ENCODE results near the gene GLIS2. TPM values are rescaled to one million over a fixed set of nuclear protein-coding genes. Genes with fewer than 3 reads are reported as not detected.

Gene GLIS2
- total RNA-seq, 1 experiment from 2014 or later = 18.2 TPM

DNA sequence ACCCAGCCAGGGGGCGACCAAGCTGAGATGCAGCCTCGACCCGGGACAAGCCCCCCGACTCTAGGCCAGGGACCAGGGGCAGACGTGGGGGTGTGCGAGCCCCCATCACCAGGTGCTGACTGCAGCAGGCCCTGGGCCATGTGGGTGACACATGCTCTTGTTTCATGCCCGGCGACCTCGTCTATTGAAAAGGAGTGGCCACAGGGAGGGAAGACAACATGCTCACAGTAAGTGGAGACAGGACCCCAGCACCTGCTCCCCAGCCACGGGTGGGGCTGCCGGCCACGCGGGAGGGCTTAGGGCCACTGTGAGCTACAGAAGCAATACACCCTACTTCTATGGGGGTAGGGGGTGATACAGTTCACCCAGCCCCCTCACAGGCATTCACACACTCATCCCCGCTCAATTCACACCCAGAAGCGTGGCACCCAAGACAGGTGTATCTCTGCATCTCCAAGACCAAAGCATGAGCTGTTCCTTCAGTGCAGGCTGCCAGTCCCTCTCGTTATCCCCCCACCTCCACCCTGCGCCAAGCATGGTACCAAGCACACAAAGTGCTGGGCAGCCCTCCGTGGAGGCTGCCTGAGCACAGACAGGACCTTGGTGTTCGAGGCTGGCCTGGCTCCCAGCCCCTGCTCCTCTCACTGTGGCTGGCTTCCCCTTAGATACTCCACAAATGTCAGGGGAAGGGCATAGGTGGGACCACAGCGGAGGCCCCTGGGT, 69.4 kb downstream of the GLIS2 start:
- H3K9me2 ChIP-seq (ENCODE audit: insufficient read depth) = no peaks in the 10 kb centered on the region
- no peak overlapping the region for H3K4me2 ChIP-seq (ENCODE audit: low read length)
- ChIA-PET CTCF (interaction anchor here (1.7 kb wide), 1 partner anchor 18 kb away, joined by 3 read pairs; no protein-coding TSS in a partner anchor), RAD21 (ENCODE audit: low non-redundant PET in 1 of 2, low total read pairs in 2 of 2, uncharacterized antibody in 2 of 2, unreplicated experiment in 2 of 2) (no interaction called here), POLR2A (no interaction called here)
- no peak overlapping the region for H3K4me3 ChIP-seq (replicated peaks in 1 of 2; ENCODE audit: low read depth in 1 of 2, low read length in 2 of 2)
- H3K4me1 ChIP-seq (ENCODE audit: control insufficient read depth in 1 of 2, insufficient read depth in 2 of 2, low read length in 2 of 2) = peaks cover 0 to 3% of the 10 kb centered on the region in 2 experiments; a peak in 1 of 4 replicates
- H4K20me1 ChIP-seq (ENCODE audit: insufficient read depth) = no peaks in the 10 kb centered on the region
- TF ChIP-seq EGR1 (IDR thresholded peaks at IDR 0.05; ENCODE audit: low read depth) = no peak
- no peak for TF ChIP-seq POLR2A (IDR thresholded peaks at IDR 0.05; ENCODE audit: borderline replicate concordance, extremely low read depth, insufficient read depth, insufficient read length)
- TF ChIP-seq POLR2AphosphoS5 (IDR thresholded peaks at IDR 0.05; ENCODE audit: low read depth, low read length) = no peak
- TF ChIP-seq, protein P1, sequence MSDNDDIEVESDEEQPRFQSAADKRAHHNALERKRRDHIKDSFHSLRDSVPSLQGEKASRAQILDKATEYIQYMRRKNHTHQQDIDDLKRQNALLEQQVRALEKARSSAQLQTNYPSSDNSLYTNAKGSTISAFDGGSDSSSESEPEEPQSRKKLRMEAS (IDR thresholded peaks at IDR 0.05) = no peak
- TF ChIP-seq CBX3 (IDR thresholded peaks at IDR 0.05; ENCODE audit: low read depth) = no peak
- TF ChIP-seq ZNF274 (IDR thresholded peaks at IDR 0.05; ENCODE audit: low read depth, low read length) = no peak
- no peak for TF ChIP-seq FOSL1 (IDR thresholded peaks at IDR 0.05; ENCODE audit: low read depth)
- no peak for TF ChIP-seq RAD21 (IDR thresholded peaks at IDR 0.05; ENCODE audit: low read depth)
- TF ChIP-seq EZH2 (IDR thresholded peaks at IDR 0.05) = no peak
- no peak for TF ChIP-seq ELF1 (IDR thresholded peaks at IDR 0.05; ENCODE audit: borderline replicate concordance, low read depth)
- no peak for TF ChIP-seq JUND (IDR thresholded peaks at IDR 0.05)
- TF ChIP-seq CEBPB (IDR thresholded peaks at IDR 0.05; ENCODE audit: low read depth) = no peak
- TF ChIP-seq, protein P2, sequence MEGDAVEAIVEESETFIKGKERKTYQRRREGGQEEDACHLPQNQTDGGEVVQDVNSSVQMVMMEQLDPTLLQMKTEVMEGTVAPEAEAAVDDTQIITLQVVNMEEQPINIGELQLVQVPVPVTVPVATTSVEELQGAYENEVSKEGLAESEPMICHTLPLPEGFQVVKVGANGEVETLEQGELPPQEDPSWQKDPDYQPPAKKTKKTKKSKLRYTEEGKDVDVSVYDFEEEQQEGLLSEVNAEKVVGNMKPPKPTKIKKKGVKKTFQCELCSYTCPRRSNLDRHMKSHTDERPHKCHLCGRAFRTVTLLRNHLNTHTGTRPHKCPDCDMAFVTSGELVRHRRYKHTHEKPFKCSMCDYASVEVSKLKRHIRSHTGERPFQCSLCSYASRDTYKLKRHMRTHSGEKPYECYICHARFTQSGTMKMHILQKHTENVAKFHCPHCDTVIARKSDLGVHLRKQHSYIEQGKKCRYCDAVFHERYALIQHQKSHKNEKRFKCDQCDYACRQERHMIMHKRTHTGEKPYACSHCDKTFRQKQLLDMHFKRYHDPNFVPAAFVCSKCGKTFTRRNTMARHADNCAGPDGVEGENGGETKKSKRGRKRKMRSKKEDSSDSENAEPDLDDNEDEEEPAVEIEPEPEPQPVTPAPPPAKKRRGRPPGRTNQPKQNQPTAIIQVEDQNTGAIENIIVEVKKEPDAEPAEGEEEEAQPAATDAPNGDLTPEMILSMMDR (IDR thresholded peaks at IDR 0.05 in 2 of 3, conservative IDR thresholded peaks at IDR 0.05 in 1 of 3; ENCODE audit: borderline replicate concordance in 1 of 3, insufficient read depth in 1 of 3, low read depth in 2 of 3, low read length in 2 of 3) = no peak
- TF ChIP-seq EZH2phosphoT487 (IDR thresholded peaks at IDR 0.05; ENCODE audit: borderline replicate concordance) = no peak
- TF ChIP-seq, protein P3, sequence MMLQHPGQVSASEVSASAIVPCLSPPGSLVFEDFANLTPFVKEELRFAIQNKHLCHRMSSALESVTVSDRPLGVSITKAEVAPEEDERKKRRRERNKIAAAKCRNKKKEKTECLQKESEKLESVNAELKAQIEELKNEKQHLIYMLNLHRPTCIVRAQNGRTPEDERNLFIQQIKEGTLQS (IDR thresholded peaks at IDR 0.05) = no peak
- no peak for TF ChIP-seq SP1 (IDR thresholded peaks at IDR 0.05; ENCODE audit: low read depth)
- no peak for TF ChIP-seq TCF7L2 (IDR thresholded peaks at IDR 0.05; ENCODE audit: borderline replicate concordance, extremely low read depth, insufficient read depth, insufficient read length)
- no peaks in the 10 kb centered on the region for H3K9me3 ChIP-seq (ENCODE audit: control insufficient read depth in 1 of 2, insufficient read depth in 1 of 2, low read depth in 1 of 2, low read length in 2 of 2)
- no TSS peak for BruUV-seq (replicated peaks)
- ATAC-seq = no peak
- intact Hi-C loops (cut with micrococcal nuclease) = no loop called here
- DNase-seq (ENCODE audit: low read depth, low spot score) = no peak
- H3K79me2 ChIP-seq (ENCODE audit: insufficient read depth, low read length) = no peaks in the 10 kb centered on the region
- no peak overlapping the region for H3K27ac ChIP-seq (ENCODE audit: low read depth, low read length)
- no peak overlapping the region for H2AFZ ChIP-seq (ENCODE audit: low read depth, low read length, poor library complexity, severe bottlenecking)
- no peaks in the 10 kb centered on the region for H3K27me3 ChIP-seq (ENCODE audit: insufficient read depth, low read length)
- no peaks in the 10 kb centered on the region for H3K36me3 ChIP-seq (ENCODE audit: control insufficient read depth in 1 of 2, insufficient read depth in 2 of 2, low read length in 2 of 2)
- no peak overlapping the region for H3K9ac ChIP-seq (ENCODE audit: low read length)
